CD4-positive, alpha-beta T cell treated with Interleukin-4 for 4 hours (primary cell): ENCODE results near the gene KIR2DL1.
"Not testable (repeated sequence)": the region's sequence is repeated elsewhere in the genome, so short reads cannot be mapped to it uniquely, and the experiment has no call there.

Source experiments
- DNase-seq: peaks from one replicate; pipeline ENCODE4 v3.0.0-alpha.2; 2020

Gene KIR2DL1

DNA sequence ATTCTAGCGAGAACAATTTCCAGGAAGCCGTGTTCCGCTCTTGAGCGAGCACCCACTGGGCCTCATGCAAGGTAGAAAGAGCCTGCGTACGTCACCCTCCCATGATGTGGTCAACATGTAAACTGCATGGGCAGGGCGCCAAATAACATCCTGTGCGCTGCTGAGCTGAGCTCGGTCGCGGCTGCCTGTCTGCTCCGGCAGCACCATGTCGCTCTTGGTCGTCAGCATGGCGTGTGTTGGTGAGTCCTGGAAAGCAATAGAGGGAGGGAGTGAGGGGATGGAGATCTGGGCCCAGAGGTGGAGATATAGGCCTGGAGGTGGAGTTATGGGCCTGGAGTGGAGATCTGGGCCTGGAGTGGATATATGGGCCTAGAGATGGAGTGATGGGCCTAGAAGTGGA is at the start of gene KIR2DL1:
KIR2DL1 (plus strand) TSS at position 148 of the 400 bp plus-strand sequence; CDS start at position 206, 58 bp downstream.
- DNase-seq = not testable (repeated sequence)

DNA sequence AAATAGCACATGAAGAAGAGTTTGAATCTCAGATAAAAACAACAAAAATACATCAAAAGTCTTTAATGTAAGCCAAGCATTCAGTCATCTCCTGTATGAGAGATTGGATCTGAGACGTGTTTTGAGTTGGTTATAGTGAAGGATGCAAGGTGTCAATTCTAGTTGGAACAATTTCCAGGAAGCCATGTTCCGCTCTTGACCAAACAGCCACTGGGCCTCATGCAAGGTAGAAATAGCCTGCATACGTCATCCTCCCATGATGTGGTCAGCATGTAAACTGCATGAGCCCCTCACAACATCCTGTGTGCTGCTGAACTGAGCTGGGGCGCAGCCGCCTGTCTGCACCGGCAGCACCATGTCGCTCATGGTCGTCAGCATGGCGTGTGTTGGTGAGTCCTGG is 45.5 kb upstream of the KIR2DL1 start, which contains the start of gene KIR3DL3:
KIR3DL3 (plus strand) TSS at position 301 of the 400 bp plus-strand sequence; CDS start at position 356, 55 bp downstream.
- no peak for DNase-seq

GRCh38 chr19:54724644-54725043 is 44.9 kb upstream of the KIR2DL1 start:
- no peak for DNase-seq

- no peak for DNase-seq
Observed at GRCh38 chr19:54725321-54725720, 44.3 kb upstream of the KIR2DL1 start.

GRCh38 chr19:54727562-54727961 is 42.0 kb upstream of the KIR2DL1 start:
- no peak for DNase-seq

DNA sequence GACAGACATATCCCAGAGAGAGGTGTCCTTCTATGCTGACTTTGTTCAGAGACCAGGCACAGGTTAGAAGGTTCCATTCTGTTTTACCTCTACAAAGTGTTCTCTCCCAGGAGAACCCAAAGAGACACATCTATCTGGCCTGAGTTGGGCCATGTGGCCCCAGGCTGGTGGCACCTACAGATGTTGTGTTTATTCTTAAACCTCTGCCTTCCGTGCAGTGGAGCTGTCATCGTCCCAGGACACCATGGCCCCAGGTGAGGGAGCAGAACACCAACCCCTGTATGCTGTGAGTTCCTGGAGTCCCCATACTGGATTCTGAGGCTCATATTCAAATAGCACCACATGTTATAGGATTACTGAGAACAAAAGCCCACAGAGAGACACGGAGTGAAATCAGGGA is 41.4 kb upstream of the KIR2DL1 start:
- no peak for DNase-seq

GRCh38 chr19:54729416-54730188 is 40.0 kb upstream of the KIR2DL1 start:
- DNase-seq = no peak

DNA sequence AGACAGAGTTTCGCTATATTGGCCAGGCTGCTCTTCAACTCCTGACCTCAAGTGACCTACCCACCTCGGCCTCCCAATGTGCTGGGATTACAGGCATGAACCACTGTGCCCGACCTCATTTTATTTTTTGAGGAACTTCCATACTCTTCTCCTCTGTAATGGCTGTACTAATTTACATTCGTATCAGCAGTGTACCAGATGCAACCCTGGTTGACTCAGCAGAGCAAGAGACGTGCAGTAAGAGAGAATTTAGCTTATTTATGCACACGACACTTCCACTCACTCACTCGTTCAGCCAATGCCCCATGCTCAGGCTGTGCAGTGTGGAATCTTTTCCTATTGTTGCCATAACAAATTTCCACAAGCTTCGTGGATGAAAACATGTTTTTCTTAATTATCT is 38.4 kb upstream of the KIR2DL1 start:
- no peak for DNase-seq

GRCh38 chr19:54738306-54738705 is 31.3 kb upstream of the KIR2DL1 start, which contains the start of gene KIR2DL3:
Gene KIR2DL3 (plus strand): TSS chr19:54738513. CDS start chr19:54738546, 33 bp downstream.
- not testable (repeated sequence) for DNase-seq

- DNase-seq = no peak
Observed at GRCh38 chr19:54738715-54739114, 30.9 kb upstream of the KIR2DL1 start.

- no peak for DNase-seq
Observed at GRCh38 chr19:54739587-54740497, 29.8 kb upstream of the KIR2DL1 start.

GRCh38 chr19:54741950-54742349 is 27.6 kb upstream of the KIR2DL1 start:
- DNase-seq = not testable (repeated sequence)

- DNase-seq = not testable (repeated sequence)
Observed at GRCh38 chr19:54744080-54744479, 25.5 kb upstream of the KIR2DL1 start.

DNA sequence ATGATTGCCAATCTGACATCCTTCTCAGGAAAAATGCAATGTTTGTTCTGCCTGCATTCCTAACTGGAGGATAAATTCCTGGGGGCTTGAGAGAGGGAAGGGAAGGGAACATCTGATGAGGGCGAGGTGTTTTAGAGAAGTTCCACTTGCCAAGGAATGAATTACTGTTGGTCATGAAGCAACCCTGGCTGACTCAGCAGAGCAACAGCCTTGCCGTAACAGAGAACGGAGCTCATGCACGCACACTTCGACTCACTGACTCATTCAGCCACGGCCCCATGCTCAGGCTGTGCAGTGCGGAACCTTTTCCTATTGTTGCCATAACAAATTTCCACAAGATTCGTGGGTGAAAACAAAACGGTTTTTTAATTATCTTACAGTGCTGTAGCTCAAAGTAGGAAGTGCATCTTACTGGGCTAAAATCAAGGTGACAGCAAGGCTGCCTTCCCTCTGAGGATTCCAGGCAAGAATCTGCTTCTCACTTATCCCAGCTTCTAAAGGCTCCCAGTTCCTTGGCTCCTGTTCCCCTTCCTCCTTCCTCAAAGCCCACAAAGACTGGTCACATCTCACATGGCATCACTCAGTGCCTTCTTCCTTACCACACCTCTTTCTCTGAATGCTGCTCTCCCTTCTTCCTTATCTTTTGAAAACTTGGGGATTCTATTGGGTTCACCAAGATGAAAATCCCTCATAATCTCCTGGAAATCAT is 21.8 kb upstream of the KIR2DL1 start:
- not testable (repeated sequence) for DNase-seq

DNA sequence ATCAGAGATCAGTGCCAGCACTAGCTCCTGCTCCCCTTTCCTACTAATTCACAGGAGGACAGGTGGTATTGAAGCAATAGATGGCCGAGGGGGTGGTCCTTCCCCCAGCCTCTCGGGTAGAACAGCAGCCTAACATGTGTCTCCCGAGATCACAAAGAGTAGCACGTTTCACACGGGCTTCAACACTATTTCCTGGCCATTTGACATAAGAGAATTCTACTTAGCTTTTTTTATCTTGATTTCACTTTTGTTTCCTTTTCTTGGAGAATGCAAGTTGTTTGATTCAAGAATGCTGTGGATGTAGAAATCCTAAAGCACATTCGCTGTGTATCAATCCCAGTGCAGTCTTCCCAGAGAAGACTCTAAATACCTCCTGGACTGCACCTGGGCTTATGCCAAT is 19.3 kb upstream of the KIR2DL1 start:
- DNase-seq = not testable (repeated sequence)

DNA sequence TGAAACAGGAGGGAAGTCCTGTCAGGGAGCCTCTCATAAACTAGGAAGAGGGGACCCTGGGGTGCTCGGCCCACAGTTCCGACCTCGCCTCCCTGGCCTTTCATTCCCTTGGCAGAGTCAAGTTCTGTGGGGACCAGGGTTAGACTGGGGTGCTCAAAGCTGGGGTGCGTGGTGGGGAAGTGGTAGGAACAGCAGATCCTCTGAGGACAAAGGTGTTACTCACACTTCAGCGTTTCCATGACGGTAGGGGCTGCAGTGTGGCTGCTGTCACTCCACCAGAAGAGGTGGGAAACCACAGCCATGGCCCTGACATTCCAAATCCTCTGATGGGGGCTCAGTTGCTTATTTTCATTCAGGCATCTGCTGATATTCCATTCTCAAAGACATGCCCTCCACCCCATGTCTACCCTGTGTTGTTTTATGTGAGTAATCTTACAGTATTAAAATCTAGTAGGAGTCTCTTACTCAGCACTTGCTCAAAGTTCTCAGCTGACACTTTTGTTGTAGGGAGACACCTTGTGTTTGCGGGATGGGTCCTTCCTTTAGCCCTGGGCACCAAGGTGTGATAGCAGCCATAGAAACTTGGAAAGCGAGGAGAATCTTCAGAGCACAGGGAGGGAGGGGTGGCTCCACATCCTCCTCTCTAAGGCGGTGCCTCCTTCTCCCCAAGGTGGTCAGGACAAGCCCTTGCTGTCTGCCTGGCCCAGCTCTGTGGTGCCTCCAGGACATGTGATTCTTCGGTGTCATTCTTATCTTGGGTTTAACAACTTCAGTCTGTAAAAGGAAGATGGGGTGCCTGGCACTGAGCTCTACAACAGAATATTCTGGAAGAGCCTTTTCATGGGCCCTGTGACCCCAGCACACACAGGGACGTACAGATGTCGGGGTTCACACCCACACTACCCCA is 13.1 kb upstream of the KIR2DL1 start:
- DNase-seq = not testable (repeated sequence)

DNA sequence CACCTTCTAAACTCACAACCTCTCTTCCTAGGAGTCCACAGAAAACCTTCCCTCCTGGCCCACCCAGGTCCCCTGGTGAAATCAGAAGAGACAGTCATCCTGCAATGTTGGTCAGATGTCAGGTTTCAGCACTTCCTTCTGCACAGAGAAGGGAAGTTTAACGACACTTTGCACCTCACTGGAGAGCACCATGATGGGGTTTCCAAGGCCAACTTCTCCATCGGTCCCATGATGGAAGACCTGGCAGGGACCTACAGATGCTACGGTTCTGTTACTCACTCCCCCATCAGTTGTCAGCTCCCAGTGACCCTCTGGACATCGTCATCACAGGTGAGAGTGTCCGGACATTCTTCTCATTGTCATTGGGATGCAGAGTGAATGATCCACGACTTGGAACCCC is 11.0 kb upstream of the KIR2DL1 start:
- not testable (repeated sequence) for DNase-seq

DNA sequence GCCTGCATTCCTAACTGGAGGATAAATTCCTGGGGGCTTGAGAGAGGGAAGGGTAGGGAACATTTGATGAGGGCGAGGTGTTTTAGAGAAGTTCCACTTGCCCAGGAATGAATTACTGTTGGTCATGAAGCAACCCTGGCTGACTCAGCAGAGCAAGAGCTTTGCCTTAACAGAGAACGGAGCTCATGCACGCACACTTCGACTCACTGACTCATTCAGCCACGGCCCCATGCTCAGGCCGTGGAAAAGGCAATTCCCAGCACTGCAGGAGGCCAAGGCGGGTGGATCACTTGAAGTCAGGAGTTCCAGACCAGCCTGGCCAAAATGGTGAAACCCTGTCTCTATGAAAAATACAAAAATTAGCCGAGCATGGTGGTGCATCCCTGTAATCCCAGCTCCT is 5.4 kb upstream of the KIR2DL1 start:
- DNase-seq = not testable (repeated sequence)

DNA sequence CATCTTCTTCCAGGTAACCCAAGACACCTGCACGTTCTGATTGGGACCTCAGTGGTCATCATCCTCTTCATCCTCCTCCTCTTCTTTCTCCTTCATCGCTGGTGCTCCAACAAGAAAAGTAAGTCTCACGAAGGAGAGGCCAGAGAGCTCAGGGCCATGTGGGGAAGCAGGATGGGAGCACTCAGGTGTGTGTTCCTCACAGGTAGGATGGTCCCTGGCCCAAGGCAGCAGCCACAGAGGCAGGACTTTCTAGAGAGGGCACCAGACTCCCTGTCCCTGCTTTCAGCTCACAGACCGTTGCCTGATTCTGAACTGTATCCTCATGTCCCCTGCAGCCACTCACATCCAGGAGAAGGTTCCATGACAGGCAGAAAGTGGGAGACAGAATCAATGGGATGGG is 3.1 kb upstream of the KIR2DL1 start:
- DNase-seq = not testable (repeated sequence)

DNA sequence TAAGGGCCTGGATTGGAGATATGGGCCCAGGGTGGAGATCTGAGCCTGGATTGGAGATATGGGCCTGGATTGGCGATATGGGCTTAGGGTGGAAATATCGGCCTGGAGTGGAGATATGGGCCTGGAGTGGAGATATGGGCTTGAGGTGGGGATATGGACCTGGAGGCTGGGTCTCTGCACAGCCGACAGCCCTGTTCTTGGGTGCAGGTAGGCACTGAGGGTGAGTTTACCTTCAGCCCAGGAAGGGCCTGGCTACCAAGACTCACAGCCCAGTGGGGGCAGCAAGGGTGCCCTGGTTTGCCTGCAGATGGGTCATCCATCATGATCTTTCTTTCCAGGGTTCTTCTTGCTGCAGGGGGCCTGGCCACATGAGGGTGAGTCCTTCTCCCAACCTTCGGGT is 918 bp downstream of the KIR2DL1 start:
- DNase-seq = not testable (repeated sequence)
